GM18909 (cell line): ENCODE data around the gene RNF181.
A peak's percentile ranks its signal among the peaks of the same experiment; 100 is the strongest.
"Not testable (repeated sequence)": the region's sequence is repeated elsewhere in the genome, so short reads cannot be mapped to it uniquely, and the experiment has no call there.

Source experiments
- ATAC-seq: cut with Tn5 transposase; IDR thresholded peaks from one replicate; pipeline ENCODE4 v1.9.1; 2021; ENCODE audit warnings: mild to moderate bottlenecking; ENCODE audit not compliant: unreplicated experiment, poor library complexity

RNF181 gene, protein sequence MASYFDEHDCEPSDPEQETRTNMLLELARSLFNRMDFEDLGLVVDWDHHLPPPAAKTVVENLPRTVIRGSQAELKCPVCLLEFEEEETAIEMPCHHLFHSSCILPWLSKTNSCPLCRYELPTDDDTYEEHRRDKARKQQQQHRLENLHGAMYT

DNA sequence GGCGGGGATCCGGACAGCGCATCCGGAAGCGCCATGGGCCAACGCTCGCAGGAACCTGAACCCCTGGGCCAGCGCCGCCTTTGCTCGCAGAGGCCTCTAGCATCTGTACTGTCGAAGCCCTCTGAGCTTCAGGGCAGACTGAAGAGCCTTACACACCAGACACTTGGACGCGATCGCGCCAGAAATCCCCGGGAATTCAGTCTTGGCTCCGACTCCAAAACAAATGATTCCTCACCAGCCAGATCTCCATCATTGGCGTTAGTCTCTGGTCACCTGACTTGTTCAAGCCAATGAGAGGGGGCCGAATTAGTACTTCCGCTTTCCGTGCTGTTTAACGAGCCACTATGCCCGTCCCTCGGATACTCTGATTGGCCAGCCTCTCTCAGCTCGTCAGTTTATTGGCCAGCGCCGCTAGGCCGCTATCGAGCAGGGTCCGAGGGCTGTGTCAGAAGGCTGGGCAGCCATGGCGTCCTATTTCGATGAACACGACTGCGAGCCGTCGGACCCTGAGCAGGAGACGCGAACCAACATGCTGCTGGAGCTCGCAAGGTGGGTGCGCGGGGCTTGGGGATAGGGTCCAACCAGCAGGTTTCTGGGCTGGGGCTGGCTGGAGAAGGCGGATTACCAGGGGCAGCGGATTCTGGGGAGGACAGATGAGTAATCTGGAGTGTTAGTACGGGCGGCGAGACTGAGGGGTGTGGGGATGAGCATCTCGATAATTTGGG, at the start of gene RNF181:
Gene RNF181, plus strand, starts transcription at position 445 of the 725 bp plus-strand sequence. Its CDS starts 19 bp downstream, at position 464.
- ATAC-seq = peak; percentile 99

DNA sequence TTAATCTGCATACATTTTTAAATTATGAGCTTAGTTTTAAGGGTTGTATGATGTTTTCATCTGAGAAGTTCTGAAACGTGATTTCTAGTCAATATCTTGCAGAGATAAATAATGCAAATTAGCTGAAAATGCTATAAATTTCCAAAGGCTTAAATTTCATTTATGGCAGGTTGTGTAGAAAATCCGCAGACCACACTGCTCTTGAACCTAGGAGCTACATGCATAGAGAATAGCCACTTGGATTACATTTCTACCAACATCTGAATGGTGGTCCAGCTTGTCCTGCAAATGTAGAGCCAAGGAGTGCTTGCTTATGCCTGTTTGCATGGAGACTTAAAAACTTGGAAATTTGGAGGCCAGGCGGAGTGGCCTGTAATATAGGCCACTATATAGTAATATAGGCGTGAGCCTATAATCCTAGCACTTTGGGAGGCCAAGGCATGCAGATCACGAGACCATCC, 49.7 kb upstream of the RNF181 start:
- ATAC-seq = no peak

DNA sequence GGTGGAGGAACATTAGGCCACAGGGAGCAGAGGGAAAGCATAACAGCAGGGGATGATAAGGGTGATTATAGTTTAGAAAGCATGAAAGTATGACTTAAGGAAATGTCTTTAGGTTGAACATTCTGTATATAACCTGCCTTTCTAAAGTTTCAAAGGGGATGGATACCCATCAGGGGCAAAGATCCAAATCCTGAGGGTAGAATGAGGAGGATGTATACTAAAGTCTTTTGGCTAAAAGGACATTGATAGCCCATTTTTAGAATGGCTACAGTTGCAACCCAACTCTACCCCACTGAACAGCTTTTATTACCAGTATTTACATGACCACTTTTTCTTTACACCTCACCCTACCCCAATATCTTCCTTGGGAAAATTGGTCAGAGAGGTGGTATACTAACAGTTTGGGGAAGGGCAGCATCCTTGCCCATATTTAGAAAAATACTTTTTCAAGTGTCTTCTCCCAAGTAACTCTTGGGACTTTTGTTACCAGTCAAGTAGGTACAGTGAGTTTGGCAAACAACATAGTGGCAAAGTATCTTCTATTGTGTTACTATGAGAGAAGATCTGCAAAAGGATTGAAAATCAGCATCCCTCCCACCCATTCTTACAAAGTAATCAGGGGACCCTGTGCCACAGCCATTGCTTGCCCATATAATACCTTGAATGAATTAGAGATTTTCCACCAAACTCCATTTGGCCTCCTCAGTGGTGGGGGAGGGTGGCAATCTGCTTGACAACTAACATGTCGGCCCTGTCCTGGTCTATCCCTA, 48.3 kb upstream of the RNF181 start:
- no peak for ATAC-seq

DNA sequence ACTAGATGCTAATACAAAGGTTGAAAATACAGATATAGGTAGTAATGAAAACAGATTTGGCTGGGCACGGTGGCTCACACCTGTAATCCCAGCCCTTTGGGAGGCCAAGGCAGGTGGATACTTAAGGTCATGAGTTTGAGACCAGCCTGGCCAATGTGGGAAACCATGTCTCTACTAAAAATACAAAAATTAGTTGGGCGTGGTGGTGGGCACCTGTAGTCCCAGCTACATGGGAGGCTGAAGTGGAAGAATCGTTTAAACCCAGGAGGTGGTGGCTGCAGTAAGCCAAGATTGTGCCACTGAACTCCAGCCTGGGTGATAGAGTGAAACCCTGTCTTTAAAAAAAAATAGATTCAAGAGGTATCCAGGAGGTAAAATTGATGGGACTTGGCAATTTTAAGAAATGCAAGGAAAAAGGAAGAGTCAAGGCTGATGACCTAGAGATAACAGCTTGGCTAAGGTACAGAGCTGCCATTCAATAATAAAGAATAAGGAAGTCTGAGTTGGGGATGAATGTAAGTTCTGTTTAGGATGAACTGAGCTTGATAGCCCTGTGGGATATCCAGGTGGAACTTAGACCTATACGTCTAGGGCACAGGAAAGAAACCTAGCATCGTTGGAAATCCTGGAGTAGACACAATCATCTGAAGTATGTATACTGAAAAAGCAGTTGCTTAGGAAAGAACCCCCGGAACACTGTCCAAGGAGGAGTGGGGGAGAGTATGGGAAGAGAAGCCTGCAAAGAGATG, 47.5 kb upstream of the RNF181 start:
- ATAC-seq = no peak

DNA sequence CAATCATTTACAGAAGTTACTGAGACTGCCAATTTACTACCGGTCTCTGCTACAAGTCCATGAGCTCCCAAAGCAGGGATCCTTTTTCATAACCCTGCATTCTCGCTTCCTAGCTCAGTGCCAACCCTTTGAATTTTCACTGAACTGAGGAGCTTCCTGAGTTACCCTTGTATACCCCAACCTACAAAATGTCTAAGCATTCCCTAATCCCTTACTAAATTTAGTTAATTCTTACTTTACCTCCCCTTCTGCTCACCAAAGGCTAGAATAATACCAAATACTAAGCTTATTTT, 47.0 kb upstream of the RNF181 start:
- ATAC-seq = no peak

DNA sequence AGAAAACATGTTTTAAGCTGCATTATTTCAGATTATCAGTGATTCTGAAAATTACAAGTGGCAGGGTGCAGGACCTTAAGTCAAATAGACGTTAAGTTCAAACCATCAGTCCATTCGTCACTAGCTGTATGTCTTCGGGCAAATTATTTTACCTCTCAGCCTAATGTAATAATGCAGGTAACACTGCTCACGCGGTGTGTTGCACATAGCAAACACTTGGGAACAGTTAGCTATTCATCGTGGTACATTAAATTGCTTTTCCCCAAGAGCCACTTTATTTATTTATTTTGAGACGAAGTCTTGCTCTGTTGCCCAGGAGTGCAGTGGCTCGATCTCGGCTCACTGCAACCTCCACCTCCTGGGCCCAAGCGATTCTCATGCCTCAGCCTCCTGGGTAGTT, 46.5 kb upstream of the RNF181 start:
- ATAC-seq = no peak

DNA sequence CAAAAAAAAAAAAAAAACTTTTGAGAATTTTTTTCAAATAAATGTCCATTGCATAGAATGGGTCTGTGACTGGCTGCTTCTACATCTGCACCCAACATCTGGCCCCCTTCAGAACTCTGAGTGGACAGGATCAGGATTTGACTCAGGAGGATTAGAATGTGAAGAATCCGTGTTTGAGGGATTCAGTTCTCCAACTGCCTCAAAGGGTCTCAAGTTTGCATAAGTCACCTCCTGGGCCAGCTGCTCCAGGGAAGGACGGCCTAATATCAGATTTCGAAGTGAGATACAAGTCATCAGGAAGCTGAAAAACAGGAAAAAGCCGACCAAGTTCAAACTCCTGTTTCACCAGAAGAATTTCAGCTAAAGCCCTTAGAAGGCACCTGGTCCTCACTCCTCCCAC, 45.7 kb upstream of the RNF181 start:
- ATAC-seq = no peak

DNA sequence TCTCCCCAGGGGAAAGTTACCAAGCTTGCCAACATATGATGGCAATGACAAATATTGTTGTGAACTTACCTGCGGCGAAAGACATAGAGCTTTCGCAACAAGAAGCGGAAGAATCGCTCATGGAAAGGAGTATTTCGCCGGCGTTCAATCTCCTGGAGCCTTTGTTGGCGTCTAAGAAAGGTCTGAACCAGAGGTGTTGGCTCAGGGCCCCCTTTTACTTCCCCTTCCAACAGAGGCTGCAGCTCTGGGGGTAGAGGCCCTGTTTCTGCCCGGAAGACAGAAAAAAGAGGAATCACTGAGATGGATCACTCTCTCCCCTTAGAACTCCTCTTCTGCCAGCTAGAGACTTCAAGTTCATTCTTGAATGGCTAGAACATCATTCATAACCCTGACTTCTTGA, 45.1 kb upstream of the RNF181 start:
- no peak for ATAC-seq

DNA sequence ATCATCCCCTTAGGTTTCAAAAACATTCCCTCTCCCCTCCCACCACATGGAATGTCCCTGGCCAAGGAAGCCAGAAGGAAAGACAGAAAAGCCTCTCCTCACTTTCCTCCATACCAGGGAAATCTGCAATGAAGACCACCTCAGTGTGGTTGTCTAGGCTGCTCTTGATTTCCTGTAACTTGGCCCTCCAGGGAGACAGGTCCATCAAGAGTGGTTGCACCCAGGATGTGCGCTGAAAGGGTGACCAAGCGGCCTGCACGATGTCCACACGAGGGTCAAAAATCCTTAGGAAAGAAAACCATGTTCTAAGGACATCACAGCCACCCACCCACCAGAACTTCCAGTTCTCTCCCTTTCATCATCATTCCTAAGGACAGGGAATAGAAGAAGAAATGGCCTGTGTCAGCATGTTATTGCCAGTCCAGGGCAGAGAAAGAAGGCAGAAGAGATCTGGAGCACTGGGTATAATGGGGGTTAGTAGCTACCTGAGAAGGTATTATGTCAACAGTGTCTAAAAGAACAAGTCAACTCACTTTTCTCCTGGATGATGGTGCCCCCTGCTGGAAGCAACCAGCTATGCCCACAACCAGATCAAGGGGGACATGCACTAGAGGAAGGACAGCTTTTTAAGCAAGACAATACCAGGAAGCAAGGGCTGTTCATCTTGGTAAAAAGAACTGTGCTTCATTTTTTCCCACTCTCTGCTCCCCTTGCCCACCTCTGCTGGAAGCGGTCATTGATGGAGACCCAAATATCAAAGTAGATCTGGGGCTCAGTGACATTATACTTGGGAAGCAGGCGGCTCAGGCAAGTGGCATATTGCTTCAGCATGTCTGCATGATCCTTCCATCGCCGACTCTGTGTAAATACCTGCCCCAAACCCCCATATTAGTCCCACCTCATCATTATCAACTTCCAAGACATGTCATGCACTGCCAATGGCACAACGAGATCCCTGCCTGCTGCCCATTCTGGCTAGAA, 43.6 kb upstream of the RNF181 start:
- peak; percentile 81 for ATAC-seq

DNA sequence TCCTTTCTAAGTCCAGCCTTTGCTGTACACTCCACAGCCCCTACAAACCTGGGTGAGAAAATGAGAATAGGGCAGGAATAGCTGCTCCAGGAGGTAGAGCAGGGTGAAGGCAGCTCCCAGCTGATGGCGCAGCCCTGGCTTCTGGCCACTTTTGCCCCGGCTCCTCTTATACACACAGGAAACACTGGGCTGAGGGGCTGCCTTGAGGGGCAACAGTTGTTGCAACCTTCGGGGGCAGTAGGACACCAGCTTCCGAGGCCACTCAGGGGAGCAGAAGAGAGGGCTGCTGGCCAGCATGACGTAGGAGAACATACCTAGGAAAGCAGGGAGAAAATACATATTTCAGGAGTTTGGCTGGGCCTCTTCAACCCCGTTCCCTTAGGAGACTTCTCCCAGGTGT, 42.4 kb upstream of the RNF181 start:
- no peak for ATAC-seq

DNA sequence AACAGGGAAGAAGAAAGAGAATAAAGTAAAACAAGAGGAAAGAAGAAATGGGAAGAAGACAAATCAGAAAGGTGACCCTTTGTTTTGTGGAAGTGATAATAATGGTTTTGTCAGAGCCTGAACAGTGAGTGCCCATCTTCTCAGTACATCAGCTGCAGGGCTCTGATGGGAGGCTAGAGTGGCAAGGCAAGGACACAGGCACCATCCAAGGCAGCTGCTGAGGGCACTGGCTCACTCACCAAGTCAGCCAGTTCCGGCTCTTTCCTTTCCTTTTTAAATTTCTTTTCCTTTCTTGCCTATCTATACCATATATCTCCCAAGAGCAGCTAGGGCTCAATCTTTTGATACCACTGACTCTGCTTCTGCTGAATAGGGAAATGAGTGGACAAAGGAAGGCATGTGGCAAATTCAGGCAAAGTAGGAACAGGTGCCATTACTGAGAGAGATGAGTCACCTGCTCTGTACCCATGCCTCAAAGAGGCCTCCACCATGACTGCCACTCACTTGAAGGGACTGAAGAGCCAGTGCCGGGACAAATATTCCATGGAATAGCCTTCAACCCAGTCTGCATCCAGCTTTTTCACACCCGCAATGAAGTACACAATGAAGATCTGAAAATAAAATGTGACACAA, 40.4 kb upstream of the RNF181 start:
- no peak for ATAC-seq

DNA sequence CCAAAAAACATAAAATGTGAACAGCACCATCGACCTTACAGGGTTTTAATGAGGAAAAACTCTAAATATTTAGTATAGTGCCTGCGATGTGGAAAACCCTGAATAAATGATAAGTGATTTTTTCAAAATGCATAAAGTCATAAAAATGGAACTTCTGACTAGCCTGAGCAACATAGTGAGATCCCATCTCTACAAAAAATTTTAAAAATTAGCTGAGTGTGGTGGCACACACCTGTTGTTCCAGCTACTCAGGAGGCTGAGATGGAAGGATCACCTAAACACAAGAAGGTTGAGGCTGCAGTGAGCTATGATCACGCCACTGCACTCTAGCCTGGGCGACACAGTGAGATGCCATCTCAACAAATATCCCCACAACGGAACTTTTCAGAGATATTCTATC, 38.4 kb upstream of the RNF181 start:
- no peak for ATAC-seq

DNA sequence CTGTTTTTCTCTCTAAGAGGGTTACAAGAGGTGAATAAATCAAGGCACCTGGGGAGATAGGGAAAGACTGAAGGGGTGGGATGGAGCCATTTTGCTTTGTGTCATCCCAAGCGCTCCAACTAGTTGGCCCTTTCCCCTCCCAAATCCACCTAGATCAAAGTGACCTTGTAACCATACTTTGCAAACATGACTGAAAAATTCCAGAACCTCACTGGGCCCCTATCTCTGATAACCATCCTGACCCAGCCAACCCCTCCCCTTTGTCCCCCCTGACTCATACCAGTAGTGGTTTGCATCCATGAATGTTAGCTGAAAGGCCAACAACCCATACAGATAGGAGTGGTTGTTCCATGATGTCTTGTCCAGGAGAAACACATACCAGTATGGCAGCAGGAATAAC, 37.4 kb upstream of the RNF181 start:
- ATAC-seq = no peak

DNA sequence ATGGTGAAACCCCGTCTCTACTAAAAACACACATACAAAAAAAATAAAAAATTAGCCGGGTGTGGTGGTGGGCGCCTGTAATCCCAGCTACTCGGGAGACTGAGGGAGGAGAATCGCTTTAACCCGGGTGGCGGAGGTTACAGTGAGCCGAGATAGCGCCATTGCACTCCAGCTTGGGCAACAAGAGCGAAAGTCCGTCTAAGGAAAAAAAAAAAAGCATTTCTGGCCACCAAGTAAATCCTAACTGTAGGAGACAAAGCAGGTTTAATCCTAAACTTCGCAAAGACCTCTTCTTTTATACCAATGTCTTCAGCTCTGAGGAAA, 35.2 kb upstream of the RNF181 start:
- not testable (repeated sequence) for ATAC-seq

DNA sequence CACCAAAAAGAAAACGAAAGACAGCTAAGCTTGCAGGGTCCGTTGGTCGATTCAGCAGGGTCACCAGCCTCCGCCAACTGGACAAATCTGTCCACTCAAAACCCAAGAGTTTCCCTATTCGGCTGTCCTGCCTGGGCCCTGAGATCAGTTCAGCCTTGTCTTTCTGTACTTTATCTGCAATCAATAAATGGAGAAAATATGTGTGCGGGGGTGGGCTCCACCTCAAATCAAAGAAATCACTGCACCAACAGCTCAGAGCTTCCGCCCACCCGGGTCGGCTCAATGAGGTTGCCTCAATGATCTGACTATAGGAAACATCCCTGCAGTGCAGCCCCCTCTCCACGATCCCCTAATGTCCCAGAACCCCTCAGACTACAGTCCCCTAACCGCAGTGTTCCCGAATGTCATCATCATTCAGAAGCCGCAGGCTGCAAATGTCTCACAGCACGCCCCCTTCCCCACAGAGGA, 34.7 kb upstream of the RNF181 start:
- peak; percentile 17 for ATAC-seq

DNA sequence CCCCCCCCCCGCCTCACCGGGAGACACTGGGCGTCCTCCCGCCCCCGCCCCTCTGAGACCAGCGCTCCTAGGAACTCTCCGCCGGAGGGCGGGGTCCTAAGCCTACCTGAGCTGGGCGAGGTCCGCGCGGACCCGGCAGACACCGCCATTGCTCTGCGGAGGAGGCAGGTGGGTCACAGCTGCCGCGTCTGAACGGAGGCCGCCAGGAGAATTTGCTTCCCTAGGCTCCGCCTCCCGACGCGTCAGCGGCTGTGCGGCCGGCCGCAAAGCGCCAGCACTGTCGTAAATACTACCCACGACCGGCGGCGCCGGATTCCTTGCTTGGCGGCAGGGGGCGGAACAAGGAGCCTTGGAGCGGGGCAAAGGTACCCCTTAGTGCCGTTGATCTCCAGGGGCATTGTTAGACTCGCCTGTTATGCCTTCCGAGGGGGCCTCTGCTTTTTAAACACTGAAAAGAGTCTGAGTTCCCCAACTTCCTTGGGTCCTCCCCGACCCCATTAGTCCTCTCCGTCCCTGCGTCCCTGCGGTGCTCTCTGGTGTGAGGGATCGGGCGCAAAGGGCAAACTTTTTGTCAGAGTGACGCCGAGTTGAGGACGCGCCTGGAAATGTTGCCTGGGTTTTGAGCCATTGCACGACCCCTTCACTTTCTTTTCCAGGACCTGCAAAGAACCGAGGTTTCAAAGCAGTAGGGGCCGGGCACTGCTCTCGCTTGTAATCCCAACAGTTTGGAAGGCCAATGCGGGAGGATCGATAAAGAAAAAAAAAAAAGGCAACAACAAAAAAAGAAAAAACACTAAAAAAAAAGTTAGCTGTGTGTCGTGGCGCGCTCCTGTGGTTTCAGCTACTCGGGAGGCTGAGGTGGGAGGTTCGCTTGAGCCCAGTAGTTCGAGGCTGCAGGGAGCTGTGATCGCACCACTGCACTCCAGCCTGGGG, 34.0 kb upstream of the RNF181 start, which contains the start of gene GGCX:
Gene GGCX, minus strand, starts transcription at position 214 of the 933 bp plus-strand sequence. Its CDS starts 65 bp downstream, at position 149.
- peak; percentile 91 for ATAC-seq

DNA sequence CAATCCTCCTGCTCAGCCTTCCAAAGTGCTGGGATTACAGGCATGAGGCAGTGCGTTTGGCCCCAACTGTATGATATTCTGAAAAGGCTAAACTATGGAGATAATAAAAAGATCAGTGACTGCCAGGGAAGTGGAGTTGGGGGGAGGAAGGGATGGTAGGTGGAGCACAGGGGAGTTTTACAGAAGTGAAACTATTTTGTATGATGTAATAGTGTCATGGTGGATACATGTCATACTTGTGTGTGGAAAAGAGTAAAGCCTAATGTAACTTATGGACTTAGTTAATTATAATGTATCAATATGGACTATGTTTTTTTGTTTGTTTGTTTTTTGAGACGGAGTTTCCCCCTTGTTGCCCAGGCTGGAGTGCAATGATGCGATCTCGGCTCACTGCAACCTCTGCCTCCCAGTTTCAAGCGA, 31.4 kb upstream of the RNF181 start:
- no peak for ATAC-seq

DNA sequence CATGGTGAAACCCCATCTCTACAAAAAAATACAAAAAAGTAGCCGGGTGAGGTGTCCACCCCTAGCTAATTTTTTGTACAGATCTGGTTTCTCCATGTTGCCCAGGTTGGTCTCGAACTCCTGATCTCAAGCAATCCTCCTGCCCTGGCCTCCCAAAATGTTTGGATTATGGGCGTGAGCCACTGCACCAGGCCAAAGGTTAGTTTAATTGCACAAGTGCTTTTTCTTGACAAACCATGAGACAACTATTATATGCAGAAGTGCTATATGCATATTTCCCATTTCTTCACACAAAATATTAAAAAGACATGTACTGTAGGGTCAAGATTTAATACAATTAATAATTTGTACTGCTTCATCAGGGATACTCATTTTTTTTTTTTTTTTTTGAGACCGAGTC, 29.3 kb upstream of the RNF181 start:
- no peak for ATAC-seq
